HG03354 (cell line): Measurements from ENCODE around the gene IDH3B.

Source experiments
- ATAC-seq: cut with Tn5 transposase; IDR thresholded peaks from one replicate; pipeline ENCODE4 v1.9.1; 2021; ENCODE audit warnings: mild to moderate bottlenecking; ENCODE audit not compliant: unreplicated experiment, poor library complexity, severe bottlenecking

Gene IDH3B

DNA sequence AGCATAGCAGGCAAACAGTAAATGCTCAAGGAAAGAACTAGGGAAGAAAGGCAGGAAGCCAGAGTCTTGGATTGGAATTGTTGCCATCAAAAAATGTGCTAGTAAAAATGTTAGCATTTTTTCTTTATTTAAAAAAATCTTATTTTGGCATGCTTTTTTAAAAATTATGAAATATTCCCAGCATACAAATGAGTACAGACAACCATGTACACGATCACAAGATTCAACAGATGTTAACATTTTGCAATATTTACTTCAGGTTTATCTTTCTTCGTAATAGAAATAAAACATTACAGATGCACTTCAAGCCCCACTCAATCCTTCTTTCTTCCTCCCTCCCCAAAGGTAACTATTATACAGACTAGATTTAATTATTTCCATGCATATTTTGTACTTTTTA, 39.0 kb downstream of the IDH3B start:
- ATAC-seq, result no peak

DNA sequence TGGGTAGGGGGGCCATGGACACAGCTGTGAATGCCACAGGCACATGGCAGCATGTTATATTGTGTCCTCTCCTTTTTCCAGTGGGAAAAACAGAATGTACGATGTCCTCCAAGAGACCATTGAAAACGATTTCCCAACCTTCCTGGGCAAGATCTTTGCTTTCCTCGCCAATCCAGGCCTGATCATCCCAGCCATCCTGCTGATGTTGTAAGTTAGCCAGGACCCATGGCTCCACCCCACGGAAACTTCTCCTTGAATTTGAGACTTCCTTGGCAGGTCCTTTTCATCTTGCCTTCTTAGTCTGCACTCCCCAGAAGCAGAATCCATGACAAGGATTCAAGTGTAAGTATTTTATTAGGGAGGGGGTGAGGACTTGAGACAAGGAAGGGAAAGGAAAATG, 39.8 kb downstream of the IDH3B start:
- no peak for ATAC-seq

DNA sequence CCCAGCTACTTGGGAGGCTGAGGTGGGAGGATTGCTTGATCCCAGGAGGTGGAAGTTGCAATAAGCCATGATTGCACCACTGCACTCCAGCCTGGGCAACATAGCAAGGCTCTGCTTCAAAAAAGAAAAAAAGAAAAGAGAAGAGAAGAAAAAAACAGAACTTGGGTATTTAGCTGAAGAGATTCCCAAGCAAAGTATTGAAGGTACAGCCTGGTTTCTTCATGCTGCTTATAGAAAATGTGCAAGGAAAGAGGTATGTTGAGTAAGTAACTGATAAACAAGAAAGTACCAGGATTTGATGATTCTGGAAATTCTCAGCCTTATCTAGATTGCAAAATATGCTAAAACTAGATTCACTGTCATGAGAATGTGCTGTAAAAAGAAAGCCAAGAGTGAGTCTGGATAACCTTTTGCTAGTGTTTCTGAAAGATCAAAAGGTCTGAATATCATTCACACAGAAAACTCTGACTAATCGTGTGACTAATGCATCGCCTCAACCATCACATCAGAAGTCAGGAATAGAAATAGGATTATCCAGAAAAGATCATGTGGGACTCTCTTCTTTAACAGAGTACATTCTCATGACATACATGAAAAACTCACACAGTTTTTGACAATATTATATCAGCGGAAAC, 43.9 kb downstream of the IDH3B start:
- ATAC-seq, result no peak

- no peak for ATAC-seq
These were observed 44.7 kb downstream of the IDH3B start for GRCh38 chr20:2619337-2619736.

GRCh38 chr20:2618815-2619214, 45.2 kb downstream of the IDH3B start:
- ATAC-seq, result no peak

GRCh38 chr20:2617099-2617714, 46.8 kb downstream of the IDH3B start:
- peak; percentile 74 for ATAC-seq

DNA sequence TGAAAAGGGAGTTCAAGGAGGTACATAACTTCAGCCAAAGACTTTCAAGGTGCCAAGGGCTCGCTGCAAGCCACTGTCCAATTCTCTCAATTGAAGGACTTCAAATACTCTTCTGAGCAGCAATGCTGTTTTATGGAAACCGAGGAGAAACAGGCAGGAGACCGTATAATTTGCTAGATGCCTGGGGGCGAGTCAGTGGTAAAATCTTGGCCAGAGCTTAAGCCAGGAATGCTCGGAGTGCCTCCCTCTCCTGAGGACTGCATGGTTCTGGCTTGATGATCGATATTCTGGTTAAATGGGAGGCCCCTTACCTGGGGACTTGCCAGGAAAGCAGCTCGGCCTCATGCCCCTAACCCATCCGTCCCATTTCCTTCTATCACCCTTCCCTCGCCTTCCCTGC, 47.4 kb downstream of the IDH3B start:
- no peak for ATAC-seq

- ATAC-seq, result no peak
These were observed 51.9 kb downstream of the IDH3B start for GRCh38 chr20:2612073-2612472.

DNA sequence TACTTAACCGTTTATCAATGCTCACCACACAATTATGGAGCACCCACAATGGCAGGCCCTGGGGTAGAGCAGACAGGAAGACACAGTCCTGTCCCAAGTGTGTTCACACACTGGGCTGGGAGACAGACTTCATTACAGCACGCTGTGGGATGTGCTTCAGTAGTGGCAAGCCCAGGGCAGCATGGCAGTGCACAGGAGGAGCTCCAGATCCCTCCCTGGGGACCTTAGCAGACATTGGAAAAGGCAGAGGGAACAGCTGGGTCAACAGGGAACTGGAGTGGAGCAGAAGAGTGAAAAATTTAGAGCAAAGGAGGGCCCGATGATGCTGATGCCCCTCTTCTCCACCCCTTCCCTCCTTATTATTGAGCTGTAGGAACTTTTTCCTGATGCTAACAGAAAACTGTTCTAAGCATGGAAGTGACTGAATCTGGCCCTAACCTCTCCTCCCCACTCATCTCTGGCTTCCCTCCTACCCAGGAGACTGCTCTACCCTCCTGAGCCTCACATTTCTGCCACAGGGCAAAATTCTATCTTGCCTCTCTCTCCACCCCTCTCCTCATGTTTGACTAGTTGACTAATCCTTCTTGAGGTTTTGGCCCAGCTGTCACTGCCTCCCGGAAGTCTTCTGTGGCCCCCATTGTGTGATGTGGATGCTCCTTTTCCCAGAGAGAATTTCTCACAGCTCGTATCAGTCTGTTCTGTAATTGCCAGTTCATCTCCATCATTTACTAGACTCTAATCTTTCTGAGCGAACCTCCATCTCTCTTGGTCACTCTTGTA, 52.9 kb downstream of the IDH3B start:
- ATAC-seq, result no peak

DNA sequence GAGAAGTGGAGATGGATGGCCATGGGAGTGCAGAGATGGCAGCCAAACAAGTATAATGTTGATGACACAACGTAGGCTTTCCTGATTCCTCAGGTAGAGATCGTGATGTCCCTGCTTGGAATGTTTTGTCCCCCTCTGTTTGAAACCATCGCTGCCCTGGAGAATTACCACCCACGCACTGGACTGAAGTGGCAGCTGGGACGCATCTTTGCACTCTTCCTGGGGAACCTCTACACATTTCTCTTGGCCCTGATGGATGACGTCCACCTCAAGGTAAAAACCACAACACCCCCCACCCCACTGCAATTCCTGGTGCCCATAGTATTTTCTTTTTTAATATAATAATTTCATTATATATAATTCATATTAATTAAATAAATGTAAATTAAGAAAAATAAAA, 53.7 kb downstream of the IDH3B start:
- no peak for ATAC-seq
